OCI-LY7 (cell line): ENCODE data around the gene GIGYF1. TPM values are rescaled to one million over a fixed set of nuclear protein-coding genes. Genes with fewer than 3 reads are reported as not detected.
A peak's percentile ranks its signal among the peaks of the same experiment; 100 is the strongest.

Source experiments
- BruUV-seq: library from RNA; stranded (reverse); fragments of 400-500 nt; replicated peaks from 2 replicates; lab custom pipeline; 2021; lab: Mats Ljungman, UMichigan
- CTCF ChIA-PET: fragments of 300-600 bp; sonication (Branson Sonifier 250); formaldehyde crosslinking; loops from one replicate; lab custom pipeline; 2022; ENCODE audit warnings: antibody characterized with exemption; ENCODE audit not compliant: unreplicated experiment; lab: Charles Lee
- POLR2A ChIA-PET: fragments of 300-600 bp; sonication (Branson Sonifier 250); formaldehyde crosslinking; loops from one replicate; lab custom pipeline; 2022; ENCODE audit warnings: antibody characterized with exemption; lab: Charles Lee
- DNase-seq: peaks from one replicate; pipeline ENCODE4 v3.0.0-alpha.2; 2015; ENCODE audit warnings: low spot score
- H2AFZ ChIP-seq: fragments of 200-600 bp; sonication (generic), shearing (Covaris generic); 2 replicates; pipeline ENCODE4 v1.6.1; 2014; ENCODE audit warnings: mild to moderate bottlenecking, antibody characterized with exemption, low read length, moderate library complexity
- H3K27ac ChIP-seq: fragments of 200-600 bp; sonication (generic); 2 replicates; pipeline ENCODE4 v1.5.1; 2014; ENCODE audit warnings: mixed run types, low read depth, mild to moderate bottlenecking, moderate library complexity, low read length, inconsistent platforms; ENCODE audit not compliant: poor library complexity, severe bottlenecking
- H3K36me3 ChIP-seq: fragments of 200-600 bp; sonication (generic); 2 replicates; pipeline ENCODE4 v1.6.1; 2014; ENCODE audit warnings: mild to moderate bottlenecking, antibody characterized with exemption, low read length, moderate library complexity, mixed read lengths; ENCODE audit not compliant: insufficient read depth
- H3K4me1 ChIP-seq: fragments of 200-600 bp; sonication (generic); 2 replicates; pipeline ENCODE4 v1.5.1; 2014; ENCODE audit warnings: mild to moderate bottlenecking, low read length; ENCODE audit not compliant: insufficient read depth, poor library complexity, severe bottlenecking
- H3K4me2 ChIP-seq: fragments of 200-600 bp; sonication (generic); 2 replicates; pipeline ENCODE4 v1.6.1; 2014; ENCODE audit warnings: mild to moderate bottlenecking, low read length
- H3K4me3 ChIP-seq: fragments of 200-600 bp; sonication (generic); 2 replicates; pipeline ENCODE4 v1.5.1; 2014; ENCODE audit warnings: mild to moderate bottlenecking, low read depth, low read length; ENCODE audit not compliant: poor library complexity, severe bottlenecking
- H3K79me2 ChIP-seq: fragments of 200-600 bp; sonication (generic); 2 replicates; pipeline ENCODE4 v1.6.1; 2016; ENCODE audit warnings: low read depth, mild to moderate bottlenecking, low read length, moderate library complexity, mixed read lengths; ENCODE audit not compliant: insufficient read depth
- H3K9me2 ChIP-seq: fragments of 200-600 bp; sonication (generic); 2 replicates; pipeline ENCODE4 v1.6.1; 2016; ENCODE audit warnings: mild to moderate bottlenecking, low read length, mixed read lengths; ENCODE audit not compliant: insufficient read depth
- H3K9me3 ChIP-seq: fragments of 200-600 bp; sonication (generic); 2 replicates; pipeline ENCODE4 v1.6.1; 2014; ENCODE audit warnings: mild to moderate bottlenecking, mixed run types, low read length, mixed read lengths
- H4K20me1 ChIP-seq: fragments of 200-600 bp; sonication (generic); 2 replicates; pipeline ENCODE4 v1.6.1; 2014; ENCODE audit warnings: mild to moderate bottlenecking, antibody characterized with exemption, low read length, moderate library complexity, mixed read lengths; ENCODE audit not compliant: insufficient read depth
- EZH2phosphoT487 ChIP-seq: fragments of 200-600 bp; sonication (generic); IDR thresholded peaks from 2 replicates; pipeline ENCODE4 v1.6.1; 2018; ENCODE audit warnings: low read depth, borderline replicate concordance, mild to moderate bottlenecking, mixed run types, antibody characterized with exemption, low read length, moderate library complexity, mixed read lengths
- intact Hi-C: fragments of 100-400 bp; cut with micrococcal nuclease; formaldehyde crosslinking; loops from one replicate; pipeline ENCODE4 v1.10.0; 2022; ENCODE audit not compliant: unreplicated experiment
- total RNA-seq, 2 experiments: library from RNA; depleted of rRNA in 1 of 2; stranded (reverse); fragments of >200 nt in 1 of 2; shearing (Covaris generic) in 1 of 2; gene quantifications; 2 replicates each; pipeline ENCODE4 v1.2.3, GENCODE V29; 2014 to 2022
- TF ChIP-seq, protein P1 (sequence below): fragments of 200-600 bp; sonication (generic); conservative IDR thresholded peaks from 2 replicates; pipeline ENCODE4 v1.5.1; 2014; ENCODE audit warnings: mild to moderate bottlenecking, antibody characterized with exemption, low read length, moderate library complexity, mixed read lengths

Gene GIGYF1
- total RNA-seq, 2 experiments from 2014 or later = 40.2 to 52.0 TPM

DNA sequence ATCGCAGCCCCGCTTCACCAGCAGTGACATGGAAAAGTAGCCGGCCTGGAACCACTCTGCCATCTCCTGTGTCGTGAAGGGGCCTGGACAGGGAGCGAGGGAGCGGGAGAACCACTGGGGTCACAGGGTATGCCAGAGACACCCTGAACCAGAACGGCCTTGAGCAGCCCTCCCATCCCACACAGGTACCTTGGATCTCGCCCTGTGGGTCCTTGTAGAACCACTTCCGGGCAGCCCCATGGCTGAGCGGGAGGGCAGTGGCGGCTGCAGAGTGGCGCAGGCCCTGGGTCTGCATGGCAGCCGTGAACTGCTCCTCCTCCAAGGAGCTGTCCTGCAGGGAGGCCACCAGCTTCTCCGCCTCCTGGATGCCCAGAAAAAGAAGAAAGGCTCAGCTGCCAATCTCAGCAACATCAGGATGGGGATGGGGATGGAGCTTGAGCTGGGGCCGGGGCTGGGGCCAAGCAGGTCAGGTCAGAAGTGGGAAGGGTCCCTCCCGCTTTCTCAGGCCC, 9.5 kb downstream of the GIGYF1 start:
- BruUV-seq = no TSS peak

DNA sequence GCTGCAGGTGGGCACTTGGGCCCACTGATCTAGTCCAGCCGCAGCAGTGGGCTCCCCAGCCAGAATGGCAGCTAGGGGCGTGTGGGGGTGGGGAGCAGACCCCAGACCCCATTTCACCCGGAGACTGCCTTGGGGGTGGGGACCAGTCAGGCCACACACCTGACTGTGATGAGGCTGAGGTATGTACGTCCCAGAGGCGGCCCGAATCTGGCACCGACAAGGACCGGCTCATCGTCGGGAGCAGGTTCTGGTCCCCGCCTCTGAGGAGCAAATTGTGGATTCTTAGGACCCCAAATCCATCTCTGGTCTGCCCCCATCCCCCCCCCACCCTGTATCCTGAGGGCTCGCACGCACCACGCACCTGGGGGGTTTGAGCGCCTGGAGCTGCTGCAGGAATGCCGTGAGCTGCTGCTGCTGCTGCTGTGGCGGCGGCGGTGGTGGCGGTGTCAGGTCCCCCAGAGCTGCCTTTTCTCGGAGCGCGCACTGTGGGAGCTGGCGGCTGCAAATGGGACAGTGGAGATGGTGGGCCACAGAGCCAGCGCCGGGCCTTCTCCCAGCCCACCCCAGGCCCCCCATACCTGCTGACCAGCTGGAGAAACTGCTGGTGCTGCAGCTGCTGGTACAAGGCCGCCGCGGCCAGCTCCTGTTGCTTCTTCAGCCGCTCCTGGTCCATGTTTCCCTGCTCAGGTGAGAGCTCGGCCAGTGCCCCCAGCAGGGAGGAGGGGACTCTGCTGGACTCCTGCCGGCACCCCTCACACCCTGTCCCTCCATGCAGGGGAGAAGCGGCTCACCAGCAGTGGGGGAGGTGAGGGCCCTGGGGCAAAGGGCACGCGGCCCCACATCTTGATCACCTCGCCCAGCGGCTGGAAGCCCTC, 10.2 kb downstream of the GIGYF1 start:
- no peaks in the 10 kb centered on the region for H3K4me1 ChIP-seq
- TF ChIP-seq, protein P1, sequence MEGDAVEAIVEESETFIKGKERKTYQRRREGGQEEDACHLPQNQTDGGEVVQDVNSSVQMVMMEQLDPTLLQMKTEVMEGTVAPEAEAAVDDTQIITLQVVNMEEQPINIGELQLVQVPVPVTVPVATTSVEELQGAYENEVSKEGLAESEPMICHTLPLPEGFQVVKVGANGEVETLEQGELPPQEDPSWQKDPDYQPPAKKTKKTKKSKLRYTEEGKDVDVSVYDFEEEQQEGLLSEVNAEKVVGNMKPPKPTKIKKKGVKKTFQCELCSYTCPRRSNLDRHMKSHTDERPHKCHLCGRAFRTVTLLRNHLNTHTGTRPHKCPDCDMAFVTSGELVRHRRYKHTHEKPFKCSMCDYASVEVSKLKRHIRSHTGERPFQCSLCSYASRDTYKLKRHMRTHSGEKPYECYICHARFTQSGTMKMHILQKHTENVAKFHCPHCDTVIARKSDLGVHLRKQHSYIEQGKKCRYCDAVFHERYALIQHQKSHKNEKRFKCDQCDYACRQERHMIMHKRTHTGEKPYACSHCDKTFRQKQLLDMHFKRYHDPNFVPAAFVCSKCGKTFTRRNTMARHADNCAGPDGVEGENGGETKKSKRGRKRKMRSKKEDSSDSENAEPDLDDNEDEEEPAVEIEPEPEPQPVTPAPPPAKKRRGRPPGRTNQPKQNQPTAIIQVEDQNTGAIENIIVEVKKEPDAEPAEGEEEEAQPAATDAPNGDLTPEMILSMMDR = no peak
- TF ChIP-seq EZH2phosphoT487 = no peak
- BruUV-seq = no TSS peak
- no peak overlapping the region for H2AFZ ChIP-seq
- H3K9me3 ChIP-seq = no peaks in the 10 kb centered on the region
- intact Hi-C loops = no loop called here
- peaks cover under 1% of the 10 kb centered on the region; the same call in 1 of the 2 replicates for H3K79me2 ChIP-seq
- ChIA-PET POLR2A (no interaction called here), CTCF (no interaction called here)
- no peaks in the 10 kb centered on the region for H3K9me2 ChIP-seq
- no peak for DNase-seq
- H4K20me1 ChIP-seq = no peaks in the 10 kb centered on the region; the same call in 1 of the 2 replicates
- no peak overlapping the region for H3K27ac ChIP-seq
- no peak overlapping the region for H3K4me2 ChIP-seq
- H3K36me3 ChIP-seq = peaks cover 99% of the 10 kb centered on the region
- H3K4me3 ChIP-seq = no peak overlapping the region

More for the DNA sequence above, 9.5 kb downstream of the GIGYF1 start:
- peaks cover 99% of the 10 kb centered on the region for H3K36me3 ChIP-seq
- no peak overlapping the region for H3K4me3 ChIP-seq
- intact Hi-C loops = no loop called here
- no peak overlapping the region for H3K4me2 ChIP-seq
- TF ChIP-seq EZH2phosphoT487 = no peak
- DNase-seq = no peak
- no peak overlapping the region for H2AFZ ChIP-seq
- no peak overlapping the region for H3K27ac ChIP-seq
- H3K79me2 ChIP-seq = peaks cover 7% of the 10 kb centered on the region; the same call in 1 of the 2 replicates
- no peaks in the 10 kb centered on the region for H3K9me3 ChIP-seq
- H3K9me2 ChIP-seq = no peaks in the 10 kb centered on the region
- ChIA-PET POLR2A (interaction anchor here (0.5 kb wide), 1 partner anchor 581 kb away, joined by 3 read pairs; no protein-coding TSS in a partner anchor), CTCF (no interaction called here)
- no peaks in the 10 kb centered on the region for H3K4me1 ChIP-seq
- no peaks in the 10 kb centered on the region; the same call in 1 of the 2 replicates for H4K20me1 ChIP-seq

DNA sequence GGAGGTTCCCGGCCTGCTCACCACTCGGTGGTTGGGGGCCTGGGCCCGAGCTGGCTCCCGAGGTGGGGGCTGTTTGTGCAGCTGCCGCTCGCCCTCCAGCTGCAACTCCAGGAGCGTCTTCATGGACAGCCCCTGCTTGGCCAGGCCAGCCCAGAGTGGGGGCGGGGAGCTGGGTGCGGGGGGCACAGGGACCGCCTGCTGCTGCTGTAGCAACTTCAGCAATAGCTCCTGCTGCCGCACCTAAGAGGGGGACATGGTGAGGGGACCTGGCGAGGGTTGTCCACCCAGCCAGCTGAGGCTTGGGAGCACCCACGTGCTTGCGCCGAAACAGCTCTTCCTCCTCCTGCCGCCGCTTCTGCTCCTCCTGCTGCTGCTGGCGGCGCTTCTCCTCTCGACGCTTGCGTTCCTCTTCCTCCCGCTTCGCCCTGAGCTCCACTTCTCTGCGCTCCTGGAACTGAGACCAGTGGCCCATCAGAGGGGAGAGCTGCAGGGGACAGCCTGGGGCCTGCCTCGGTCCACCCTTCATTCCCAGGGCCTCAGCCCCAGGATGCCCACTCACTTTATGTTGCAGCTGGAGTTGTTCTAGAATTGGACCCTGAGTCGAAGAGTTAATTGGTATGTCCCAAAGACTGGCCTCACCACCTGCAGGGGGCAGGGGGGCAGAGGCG, 10.9 kb downstream of the GIGYF1 start:
- Histone ChIP-seq H3K36me3 (peaks cover 99% of the 10 kb centered on the region), H3K4me3 (no peak overlapping the region), H3K4me1 (no peaks in the 10 kb centered on the region), H3K27ac (no peak overlapping the region), H3K79me2 (no peaks in the 10 kb centered on the region), H2AFZ (no peak overlapping the region), H3K9me3 (no peaks in the 10 kb centered on the region), H3K4me2 (no peak overlapping the region), H4K20me1 (no peaks in the 10 kb centered on the region; the same call in 1 of the 2 replicates), H3K9me2 (no peaks in the 10 kb centered on the region)
- TF ChIP-seq EZH2phosphoT487 = no peak
- TF ChIP-seq, protein P1 = peak; percentile 36; the same call in 1 of the 2 replicates
- BruUV-seq = no TSS peak
- POLR2A ChIA-PET = no interaction called here
- no peak for DNase-seq
- intact Hi-C loops = no loop called here
- CTCF ChIA-PET = no interaction called here
